NCI-H510A (cell line): ENCODE measurements around the gene HIPK2.

ENCODE experiments used
- DNase-seq: peaks from one replicate; lab custom pipeline; 2025; lab: John Stamatoyannopoulos, UW

The HIPK2 gene

DNA sequence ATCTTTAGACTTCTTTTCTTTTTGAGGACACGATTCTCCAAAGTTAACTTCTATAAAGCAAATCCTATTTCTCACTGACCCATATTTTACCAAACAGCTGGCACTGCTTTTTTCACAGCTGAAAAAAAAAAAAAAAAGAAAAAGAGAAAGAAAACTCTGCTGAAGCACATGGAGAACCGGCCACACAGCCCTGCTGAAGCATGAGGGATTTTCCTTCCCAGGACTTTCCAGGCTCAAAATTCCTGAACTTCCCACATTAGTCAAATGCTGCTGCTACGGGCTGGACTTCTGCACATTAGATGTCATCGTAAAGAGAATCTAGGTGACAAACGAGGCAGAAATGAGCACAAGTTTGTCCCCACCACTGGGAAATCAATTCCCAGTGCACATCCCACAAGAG lies 25.2 kb downstream of the HIPK2 start:
- no peak for DNase-seq

- no peak for DNase-seq
Measured at GRCh38 chr7:139752148-139752547, 25.6 kb downstream of the HIPK2 start.

GRCh38 chr7:139750459-139751095 lies 27.2 kb downstream of the HIPK2 start:
- DNase-seq, result no peak

- DNase-seq, result no peak
Measured at GRCh38 chr7:139749545-139749944, 28.3 kb downstream of the HIPK2 start.

DNA sequence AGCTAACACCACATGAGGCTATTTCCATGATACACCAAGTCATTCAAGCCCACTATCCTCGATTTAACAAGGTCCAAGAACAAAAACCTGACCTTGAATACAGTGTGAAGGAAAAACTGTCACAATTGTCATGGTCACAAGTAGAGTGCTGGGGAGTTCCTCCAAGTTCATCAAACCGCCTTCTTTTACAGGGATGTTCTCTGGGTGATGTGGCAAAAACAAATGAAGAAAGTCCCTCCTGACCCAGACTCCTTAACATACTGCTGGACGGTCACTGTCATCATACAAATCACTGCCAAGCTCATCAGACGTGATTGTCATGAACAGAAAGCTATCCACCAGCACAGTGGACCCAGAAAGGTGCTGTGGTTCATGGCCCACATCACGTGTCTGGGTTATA lies 28.9 kb downstream of the HIPK2 start:
- no peak for DNase-seq

GRCh38 chr7:139748373-139748765 lies 29.4 kb downstream of the HIPK2 start:
- no peak for DNase-seq

DNA sequence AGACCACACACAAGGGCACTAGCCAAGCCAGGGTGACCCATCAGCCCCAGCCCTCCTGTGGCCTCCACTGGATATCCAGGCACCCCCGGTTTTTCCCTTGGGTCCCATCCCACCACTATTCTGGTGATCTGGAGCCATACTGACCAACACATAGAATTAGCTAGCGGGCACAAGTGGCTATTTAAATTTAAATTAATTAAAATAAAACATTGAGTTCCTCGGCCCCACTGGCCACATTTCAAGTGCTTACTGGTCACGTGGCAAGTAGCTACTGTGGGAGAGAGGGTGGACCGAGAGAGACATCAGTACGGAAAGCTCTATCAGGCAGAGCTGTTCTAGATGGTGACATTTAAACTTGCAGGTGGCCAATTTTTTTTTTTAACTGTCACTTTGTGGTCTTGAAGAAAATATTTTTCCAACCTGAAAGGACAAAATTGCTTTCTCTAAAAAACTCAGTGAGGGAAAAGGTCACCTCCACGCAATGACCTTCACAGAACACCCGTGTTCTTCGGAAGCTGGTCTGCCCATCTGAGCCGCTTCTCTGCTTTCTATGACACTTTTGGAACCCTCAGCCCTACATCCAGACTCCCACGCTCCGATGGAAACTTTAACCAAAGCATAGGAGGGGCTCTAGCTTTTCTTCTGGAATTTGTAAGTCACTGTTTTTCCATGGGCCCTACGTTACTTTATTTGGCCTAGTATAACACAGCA lies 30.0 kb downstream of the HIPK2 start:
- no peak for DNase-seq

DNA sequence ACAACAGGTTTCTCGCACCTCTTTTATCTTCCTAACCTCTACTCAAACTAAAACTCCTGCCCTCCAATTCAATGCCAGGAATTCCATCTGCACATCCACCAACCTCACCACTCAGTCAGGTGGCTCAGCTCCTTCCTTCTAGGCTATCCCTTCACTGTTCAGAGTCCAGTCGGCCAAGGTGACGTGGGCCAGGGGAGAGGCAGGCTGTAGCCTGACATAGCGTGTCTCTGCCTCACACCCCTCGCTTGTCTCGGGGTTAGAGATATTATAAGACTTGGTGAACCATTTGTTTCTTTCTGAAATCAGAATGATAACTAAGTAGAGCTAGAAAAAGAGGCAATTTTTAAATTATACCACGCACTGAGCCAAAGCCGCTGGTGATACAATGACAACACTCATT lies 31.1 kb downstream of the HIPK2 start:
- no peak for DNase-seq

GRCh38 chr7:139745678-139746143 lies 32.1 kb downstream of the HIPK2 start:
- no peak for DNase-seq

GRCh38 chr7:139744768-139745677 lies 32.8 kb downstream of the HIPK2 start:
- no peak for DNase-seq

DNA sequence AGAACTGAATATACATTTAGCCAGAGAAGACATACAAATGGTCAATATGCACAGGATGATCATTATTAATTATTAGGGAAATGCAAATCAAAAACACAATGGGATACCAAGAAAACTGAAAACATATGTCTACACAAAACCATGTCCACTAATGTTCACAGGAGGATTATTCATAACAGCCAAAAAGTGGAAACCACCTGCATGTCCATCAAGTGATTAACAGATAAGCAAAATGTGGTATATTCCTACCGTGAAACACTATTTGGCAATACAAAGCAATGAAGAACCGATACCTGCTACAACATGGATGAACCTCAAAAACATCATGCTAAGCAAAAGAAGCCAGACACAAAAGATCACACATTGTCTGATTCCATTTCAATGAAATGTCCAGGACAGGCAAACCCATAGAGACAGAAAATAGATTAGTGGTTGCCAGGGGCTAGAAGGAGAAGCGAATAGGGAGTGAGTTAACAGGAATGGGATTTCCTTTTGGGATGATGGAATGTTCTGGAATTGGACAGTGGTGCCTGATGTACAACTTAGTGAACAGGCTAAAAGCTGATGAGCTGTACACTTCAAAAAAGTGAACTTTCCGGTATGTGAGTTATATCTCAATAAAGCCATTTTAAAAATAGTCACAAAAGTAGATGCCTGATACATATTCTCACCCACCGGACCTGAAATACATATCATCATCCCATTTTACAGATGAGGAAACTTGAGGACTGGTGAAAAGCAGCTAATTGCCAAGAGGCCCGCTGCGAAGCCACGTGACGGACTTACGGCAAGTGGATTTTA lies 33.6 kb downstream of the HIPK2 start:
- DNase-seq, result no peak

GRCh38 chr7:139743267-139743966 lies 34.4 kb downstream of the HIPK2 start:
- DNase-seq, result no peak

- no peak for DNase-seq
Measured at GRCh38 chr7:139741789-139742344, 35.9 kb downstream of the HIPK2 start.

DNA sequence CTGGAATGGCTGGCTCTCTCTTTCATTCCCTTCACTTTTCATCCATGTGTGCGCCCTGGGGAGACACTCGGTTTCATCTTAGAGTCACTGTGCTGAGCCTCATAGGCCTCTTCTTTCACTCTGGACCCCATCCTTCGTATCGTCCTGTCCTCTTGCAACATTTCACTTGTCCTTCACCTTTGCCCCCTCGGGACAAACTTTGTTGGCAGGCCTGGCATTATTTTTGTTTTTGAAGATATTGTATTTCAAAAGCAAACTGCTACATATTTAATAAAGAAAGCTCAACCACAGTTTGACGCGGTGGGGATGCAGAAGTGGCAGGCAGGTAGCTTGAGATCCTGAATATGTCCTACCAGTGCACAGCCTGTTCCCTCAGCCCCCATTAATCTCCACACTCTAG lies 36.6 kb downstream of the HIPK2 start:
- no peak for DNase-seq

DNA sequence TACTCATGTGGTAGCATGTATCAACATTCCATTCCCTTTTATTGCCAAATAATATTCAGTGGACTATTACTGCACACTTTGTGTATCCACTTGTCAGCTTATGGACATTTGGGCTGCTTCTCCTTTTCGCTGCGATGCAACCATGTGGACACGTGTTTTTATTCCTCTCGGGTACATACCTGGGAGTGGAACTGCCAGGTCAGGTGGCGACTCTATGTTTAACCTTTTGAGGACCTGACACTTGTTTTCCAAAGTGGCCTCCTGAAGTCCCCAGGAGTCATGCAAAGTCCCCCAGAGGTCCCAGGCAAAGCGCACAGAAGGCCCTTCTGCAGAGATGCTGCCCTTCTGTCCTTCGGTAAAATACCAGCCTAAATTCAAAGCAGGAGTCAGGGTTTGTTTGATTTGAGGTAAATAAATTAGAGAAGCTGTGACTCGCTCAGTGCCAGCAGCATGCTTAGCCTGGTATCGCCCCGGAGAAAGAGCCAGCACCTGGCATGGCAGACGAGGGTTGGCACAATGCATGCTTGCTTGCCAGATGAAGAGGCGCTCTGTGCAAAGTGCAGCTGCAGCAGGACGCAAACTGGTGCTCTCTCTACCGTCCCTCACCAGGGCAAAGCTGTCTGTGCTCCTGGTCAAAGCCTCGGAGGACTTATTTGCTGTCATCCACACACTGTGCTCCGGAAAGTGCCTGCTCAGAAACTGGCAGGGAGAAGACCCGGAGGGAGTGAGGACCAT lies 37.8 kb downstream of the HIPK2 start:
- DNase-seq, result peak; percentile 33

GRCh38 chr7:139738772-139739171 lies 39.0 kb downstream of the HIPK2 start:
- no peak for DNase-seq

DNA sequence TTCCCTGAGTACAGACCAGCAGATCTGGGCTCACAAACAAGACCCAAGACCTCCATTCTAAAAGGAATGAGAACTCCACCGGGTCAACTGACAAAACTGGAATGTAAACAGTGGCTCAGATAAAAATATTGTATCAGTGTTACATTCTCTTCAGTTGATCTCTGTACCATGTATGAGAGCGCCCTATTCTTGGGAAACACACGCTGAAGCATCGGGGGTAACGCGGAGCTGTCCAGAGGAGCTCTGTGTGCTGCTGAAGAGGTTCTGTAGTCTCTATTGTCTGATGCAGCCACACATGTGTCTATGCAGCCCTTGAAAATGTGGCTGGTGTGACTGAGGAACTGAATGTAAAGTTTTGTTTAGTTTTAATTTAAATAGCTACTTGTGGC lies 39.7 kb downstream of the HIPK2 start:
- DNase-seq, result no peak

GRCh38 chr7:139737221-139738100 lies 40.3 kb downstream of the HIPK2 start:
- DNase-seq, result no peak

DNA sequence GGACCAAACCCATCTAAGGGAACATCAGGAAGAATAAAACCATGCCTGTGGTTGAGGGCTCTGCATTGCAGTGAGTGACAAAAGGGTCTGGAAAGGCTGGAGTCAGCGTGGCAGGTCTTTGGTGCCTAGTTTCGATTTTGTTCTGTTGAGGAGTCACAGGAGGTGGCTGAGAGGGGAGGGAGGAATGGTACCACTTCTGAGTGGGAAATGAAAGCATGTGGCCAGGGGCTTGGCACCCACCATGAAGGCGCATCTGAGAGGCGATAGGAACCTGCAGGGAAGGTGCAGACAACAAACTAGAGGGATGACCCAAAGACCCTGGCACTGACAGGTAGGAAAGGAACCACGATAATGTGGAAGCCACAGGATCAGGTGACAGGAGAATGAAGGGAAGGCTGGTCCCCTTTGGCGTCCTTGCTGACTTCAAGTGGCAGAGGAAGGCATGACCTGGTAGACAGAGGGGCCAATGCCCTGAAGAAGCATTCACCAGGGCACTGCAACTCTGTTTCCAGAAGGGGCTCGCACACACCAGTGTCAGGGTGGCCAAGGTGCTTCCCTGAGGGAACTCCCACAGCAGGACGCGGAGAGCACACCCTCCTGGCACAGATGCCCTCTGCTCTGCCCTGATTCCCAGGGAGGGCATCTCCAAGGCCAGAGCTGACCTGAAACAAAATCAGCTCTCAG lies 41.7 kb downstream of the HIPK2 start:
- no peak for DNase-seq
